WTC11 (cell line): ENCODE results near the gene KDELR3. TPM values are rescaled to one million over a fixed set of nuclear protein-coding genes. Genes with fewer than 3 reads are reported as not detected.

Source experiments
- ATAC-seq: fragments of 200-7000 bp; cut with Tn5 transposase; 2 replicates; pipeline ENCODE4 v1.10.0; 2021; ENCODE audit warnings: mild to moderate bottlenecking, moderate library complexity
- CTCF ChIA-PET: fragments of 300-600 bp; sonication (Branson Sonifier 250); formaldehyde crosslinking; loops from one replicate; lab custom pipeline; 2021; ENCODE audit warnings: antibody characterized with exemption; lab: Charles Lee
- POLR2A ChIA-PET: fragments of 350-600 bp; sonication (Branson Sonifier 250); formaldehyde crosslinking; loops from one replicate; lab custom pipeline; 2021; ENCODE audit warnings: antibody characterized with exemption; lab: Charles Lee
- DNase-seq: peaks from one replicate; pipeline ENCODE4 v3.0.0; 2021; ENCODE audit warnings: low spot score
- H3K27ac Mint-ChIP-seq: 2 replicates; pipeline ENCODE4 v1.8.0; 2021; ENCODE audit warnings: mixed read lengths
- H3K27me3 Mint-ChIP-seq: 2 replicates; pipeline ENCODE4 v1.8.0; 2021; ENCODE audit warnings: low read depth, mild to moderate bottlenecking, moderate library complexity, mixed read lengths
- H3K36me3 Mint-ChIP-seq: 2 replicates; pipeline ENCODE4 v1.8.0; 2021; ENCODE audit warnings: mixed read lengths
- H3K4me1 Mint-ChIP-seq: 2 replicates; pipeline ENCODE4 v1.8.0; 2022; ENCODE audit warnings: mixed read lengths
- H3K4me3 Mint-ChIP-seq: 2 replicates; pipeline ENCODE4 v1.8.0; 2021; ENCODE audit warnings: mild to moderate bottlenecking, moderate library complexity, mixed read lengths
- H3K9me3 Mint-ChIP-seq: 2 replicates; pipeline ENCODE4 v1.8.0; 2021; ENCODE audit warnings: mixed read lengths
- CREM ChIP-seq: sonication (generic); formaldehyde crosslinking; IDR thresholded peaks from 2 replicates; pipeline ENCODE4 v1.8.1; 2022; ENCODE audit warnings: mild to moderate bottlenecking, missing genetic modification reagents, moderate library complexity
- FOXJ3 ChIP-seq: sonication (generic); formaldehyde crosslinking; IDR thresholded peaks from 2 replicates; pipeline ENCODE4 v1.9.0; 2021; ENCODE audit warnings: missing genetic modification reagents, mild to moderate bottlenecking, borderline replicate concordance
- FOXP1 ChIP-seq: sonication (generic); formaldehyde crosslinking; IDR thresholded peaks from 2 replicates; pipeline ENCODE4 v1.8.0; 2022; ENCODE audit warnings: missing genetic modification reagents, mild to moderate bottlenecking, moderate library complexity, borderline replicate concordance
- JAZF1 ChIP-seq: fragments of 250-450 bp; sonication (Bioruptor Pico); IDR thresholded peaks from 2 replicates; pipeline ENCODE4 v1.9.0; 2021; ENCODE audit warnings: moderate library complexity, mild to moderate bottlenecking, inconsistent platforms
- NR3C1 ChIP-seq: sonication (generic); formaldehyde crosslinking; conservative IDR thresholded peaks from 2 replicates; pipeline ENCODE4 v1.8.1; 2023; ENCODE audit warnings: low read depth, mild to moderate bottlenecking, missing genetic modification reagents
- OVOL2 ChIP-seq: fragments of 250-450 bp; sonication (Bioruptor Pico); IDR thresholded peaks from 2 replicates; pipeline ENCODE4 v1.9.0; 2021; ENCODE audit warnings: mild to moderate bottlenecking, borderline replicate concordance
- PRRX2 ChIP-seq: fragments of 250-450 bp; sonication (Bioruptor Pico); IDR thresholded peaks from 2 replicates; pipeline ENCODE4 v1.8.0; 2021; ENCODE audit warnings: mild to moderate bottlenecking
- TCF7 ChIP-seq: sonication (generic); formaldehyde crosslinking; IDR thresholded peaks from 2 replicates; pipeline ENCODE4 v1.8.0; 2022; ENCODE audit warnings: mild to moderate bottlenecking, low read depth, missing genetic modification reagents, moderate library complexity
- TEAD1 ChIP-seq: sonication (generic); formaldehyde crosslinking; IDR thresholded peaks from 2 replicates; pipeline ENCODE4 v1.8.0; 2022; ENCODE audit warnings: mild to moderate bottlenecking, missing genetic modification reagents
- TP53 ChIP-seq: sonication (generic); formaldehyde crosslinking; IDR thresholded peaks from 2 replicates; pipeline ENCODE4 v1.8.1; 2023; ENCODE audit warnings: mild to moderate bottlenecking, missing genetic modification reagents
- ZNF138 ChIP-seq: sonication (generic); formaldehyde crosslinking; conservative IDR thresholded peaks from 2 replicates; pipeline ENCODE4 v1.8.1; 2022; ENCODE audit warnings: mild to moderate bottlenecking, moderate library complexity, missing genetic modification reagents
- ZNF219 ChIP-seq: sonication (generic); formaldehyde crosslinking; IDR thresholded peaks from 2 replicates; pipeline ENCODE4 v1.8.0; 2023; ENCODE audit warnings: missing genetic modification reagents, mild to moderate bottlenecking, borderline replicate concordance
- total RNA-seq: library from RNA; stranded (reverse); gene quantifications from 3 replicates; pipeline ENCODE4 v1.2.3, GENCODE V29; 2021
- TF ChIP-seq, protein P1 (sequence below): sonication (generic); formaldehyde crosslinking; IDR thresholded peaks from 2 replicates; pipeline ENCODE4 v1.8.1; 2023; ENCODE audit warnings: mild to moderate bottlenecking, missing genetic modification reagents
- TF ChIP-seq, protein P2 (sequence below): fragments of 250-450 bp; sonication (Bioruptor Pico); IDR thresholded peaks from 2 replicates; pipeline ENCODE4 v2.1.2; 2022; ENCODE audit warnings: mild to moderate bottlenecking, moderate library complexity
- TF ChIP-seq, protein P3 (sequence below): sonication (generic); formaldehyde crosslinking; IDR thresholded peaks from 2 replicates; pipeline ENCODE4 v1.8.0; 2023; ENCODE audit warnings: missing genetic modification reagents, mild to moderate bottlenecking, borderline replicate concordance
- TF ChIP-seq, protein P4 (sequence below): fragments of 250-450 bp; sonication (Bioruptor Pico); IDR thresholded peaks from 2 replicates; pipeline ENCODE4 v1.9.0; 2021; ENCODE audit warnings: mild to moderate bottlenecking, borderline replicate concordance
- TF ChIP-seq, protein P5 (sequence below): fragments of 250-450 bp; sonication (Bioruptor Pico); IDR thresholded peaks from 2 replicates; pipeline ENCODE4 v1.9.0; 2021; ENCODE audit warnings: mild to moderate bottlenecking
- TF ChIP-seq, protein P6 (sequence below): sonication (generic); formaldehyde crosslinking; IDR thresholded peaks from 2 replicates; pipeline ENCODE4 v1.8.1; 2023; ENCODE audit warnings: mild to moderate bottlenecking, moderate library complexity, missing genetic modification reagents

The KDELR3 gene
- total RNA-seq, 1 experiment from 2014 or later = 5.7 TPM

DNA sequence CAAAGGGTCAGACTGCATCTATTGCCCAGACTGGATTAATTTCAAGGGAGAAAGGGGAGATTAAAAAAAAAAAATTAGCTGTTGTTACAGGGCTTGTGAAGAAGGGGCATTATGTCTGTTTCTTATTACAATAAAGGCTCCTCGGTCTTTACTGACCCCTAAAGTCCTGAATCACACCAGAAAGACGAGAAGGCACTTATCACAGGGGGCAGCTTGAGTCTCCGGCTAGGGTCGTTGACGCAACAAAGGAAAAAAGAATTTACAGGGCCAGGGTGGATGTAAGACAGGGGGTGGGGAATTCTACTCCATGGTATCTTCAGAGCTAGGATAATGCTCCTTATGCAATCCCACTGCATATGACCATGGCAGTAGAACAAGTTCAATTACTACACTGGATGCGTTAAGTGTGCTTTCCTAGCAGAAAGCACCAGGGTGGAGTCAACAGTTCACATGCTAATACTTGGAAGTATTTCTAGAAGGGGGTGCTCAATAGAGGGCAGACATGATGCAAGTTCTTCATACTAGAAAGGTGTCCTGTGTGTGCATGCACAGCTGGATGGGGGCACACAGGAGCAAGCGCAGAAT, 21.8 kb downstream of the KDELR3 start:
- Mint-ChIP-seq H3K4me1 (peaks cover 38% of the 10 kb centered on the region), H3K27ac (peak overlapping the region; percentile 91), H3K36me3 (peaks cover 91% of the 10 kb centered on the region), H3K27me3 (no peaks in the 10 kb centered on the region), H3K9me3 (no peaks in the 10 kb centered on the region), H3K4me3 (no peak overlapping the region)
- no peak for TF ChIP-seq TP53 (CRISPR knock-in tag)
- no peak for TF ChIP-seq JAZF1 (CRISPR knock-in tag)
- TF ChIP-seq TCF7 (CRISPR knock-in tag) = no peak
- no peak for TF ChIP-seq NR3C1 (CRISPR knock-in tag)
- TF ChIP-seq PRRX2 (CRISPR knock-in tag) = no peak
- TF ChIP-seq, protein P1, sequence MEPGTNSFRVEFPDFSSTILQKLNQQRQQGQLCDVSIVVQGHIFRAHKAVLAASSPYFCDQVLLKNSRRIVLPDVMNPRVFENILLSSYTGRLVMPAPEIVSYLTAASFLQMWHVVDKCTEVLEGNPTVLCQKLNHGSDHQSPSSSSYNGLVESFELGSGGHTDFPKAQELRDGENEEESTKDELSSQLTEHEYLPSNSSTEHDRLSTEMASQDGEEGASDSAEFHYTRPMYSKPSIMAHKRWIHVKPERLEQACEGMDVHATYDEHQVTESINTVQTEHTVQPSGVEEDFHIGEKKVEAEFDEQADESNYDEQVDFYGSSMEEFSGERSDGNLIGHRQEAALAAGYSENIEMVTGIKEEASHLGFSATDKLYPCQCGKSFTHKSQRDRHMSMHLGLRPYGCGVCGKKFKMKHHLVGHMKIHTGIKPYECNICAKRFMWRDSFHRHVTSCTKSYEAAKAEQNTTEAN (CRISPR knock-in tag) = no peak
- TF ChIP-seq, protein P2, sequence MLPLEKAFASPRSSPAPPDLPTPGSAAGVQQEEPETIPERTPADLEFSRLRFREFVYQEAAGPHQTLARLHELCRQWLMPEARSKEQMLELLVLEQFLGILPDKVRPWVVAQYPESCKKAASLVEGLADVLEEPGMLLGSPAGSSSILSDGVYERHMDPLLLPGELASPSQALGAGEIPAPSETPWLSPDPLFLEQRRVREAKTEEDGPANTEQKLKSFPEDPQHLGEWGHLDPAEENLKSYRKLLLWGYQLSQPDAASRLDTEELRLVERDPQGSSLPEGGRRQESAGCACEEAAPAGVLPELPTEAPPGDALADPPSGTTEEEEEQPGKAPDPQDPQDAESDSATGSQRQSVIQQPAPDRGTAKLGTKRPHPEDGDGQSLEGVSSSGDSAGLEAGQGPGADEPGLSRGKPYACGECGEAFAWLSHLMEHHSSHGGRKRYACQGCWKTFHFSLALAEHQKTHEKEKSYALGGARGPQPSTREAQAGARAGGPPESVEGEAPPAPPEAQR (CRISPR knock-in tag) = no peak
- POLR2A ChIA-PET = interaction anchor here (0.6 to 1.2 kb wide), 2 partner anchors 9 to 11 kb away, joined by 3 to 6 read pairs; no protein-coding TSS in a partner anchor
- ATAC-seq = peak; percentile 36
- no peak for DNase-seq
- CTCF ChIA-PET = no interaction called here

DNA sequence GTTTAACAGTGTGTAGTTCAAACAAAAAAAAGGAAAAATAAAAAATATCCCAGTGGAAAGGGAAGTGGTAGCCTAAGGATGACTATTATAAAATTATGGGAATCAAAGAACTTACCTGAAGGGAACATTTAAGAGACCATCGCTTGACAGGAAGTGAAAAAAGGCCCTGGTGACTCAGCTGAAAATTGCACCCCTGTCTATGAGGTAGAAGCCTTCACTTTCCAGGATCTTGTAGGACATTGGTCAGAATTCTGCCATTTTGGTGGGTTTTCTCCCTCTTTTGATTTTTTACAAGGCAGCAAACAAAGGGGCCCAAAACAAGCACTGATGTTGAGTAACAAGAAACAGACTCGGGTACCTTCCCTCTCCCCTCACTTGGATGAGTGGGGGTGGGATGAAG, 22.6 kb downstream of the KDELR3 start:
- no peak for ATAC-seq
- POLR2A ChIA-PET = interaction anchor here (1.2 kb wide), 1 partner anchor 9 kb away, joined by 6 read pairs; no protein-coding TSS in a partner anchor

DNA sequence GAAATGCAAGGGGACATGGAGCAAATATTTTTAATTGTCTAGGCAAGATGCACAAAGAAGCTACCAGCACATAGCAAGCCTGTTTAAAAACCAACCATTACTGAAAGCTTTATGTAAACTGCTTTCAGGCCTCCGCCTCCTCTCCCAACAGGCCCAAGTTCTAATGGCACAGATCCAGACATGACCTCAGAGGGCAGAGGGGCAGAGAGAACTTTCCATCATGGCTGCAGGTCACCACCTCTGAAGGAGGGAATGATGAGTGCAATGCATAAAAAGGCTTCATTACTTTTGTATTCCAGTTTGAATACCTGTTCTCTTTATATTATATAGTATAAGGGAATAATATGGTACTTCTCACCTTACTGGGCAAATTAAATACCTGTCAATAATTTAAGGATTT, 23.0 kb downstream of the KDELR3 start:
- CTCF ChIA-PET = no interaction called here
- no peak overlapping the region for H3K4me3 Mint-ChIP-seq
- H3K4me1 Mint-ChIP-seq = peaks cover 40% of the 10 kb centered on the region
- POLR2A ChIA-PET = no interaction called here
- H3K27ac Mint-ChIP-seq = peak overlapping the region; percentile 91
- DNase-seq (no peak), ATAC-seq (no peak)
- no peaks in the 10 kb centered on the region for H3K27me3 Mint-ChIP-seq
- H3K9me3 Mint-ChIP-seq = no peaks in the 10 kb centered on the region
- peaks cover 93% of the 10 kb centered on the region for H3K36me3 Mint-ChIP-seq
- TF ChIP-seq OVOL2 (CRISPR knock-in tag) (no peak), ZNF219 (CRISPR knock-in tag) (no peak), CREM (CRISPR knock-in tag) (no peak), FOXP1 (CRISPR knock-in tag) (no peak), FOXJ3 (CRISPR knock-in tag) (no peak), ZNF138 (CRISPR knock-in tag) (no peak)
- TF ChIP-seq, protein P3, sequence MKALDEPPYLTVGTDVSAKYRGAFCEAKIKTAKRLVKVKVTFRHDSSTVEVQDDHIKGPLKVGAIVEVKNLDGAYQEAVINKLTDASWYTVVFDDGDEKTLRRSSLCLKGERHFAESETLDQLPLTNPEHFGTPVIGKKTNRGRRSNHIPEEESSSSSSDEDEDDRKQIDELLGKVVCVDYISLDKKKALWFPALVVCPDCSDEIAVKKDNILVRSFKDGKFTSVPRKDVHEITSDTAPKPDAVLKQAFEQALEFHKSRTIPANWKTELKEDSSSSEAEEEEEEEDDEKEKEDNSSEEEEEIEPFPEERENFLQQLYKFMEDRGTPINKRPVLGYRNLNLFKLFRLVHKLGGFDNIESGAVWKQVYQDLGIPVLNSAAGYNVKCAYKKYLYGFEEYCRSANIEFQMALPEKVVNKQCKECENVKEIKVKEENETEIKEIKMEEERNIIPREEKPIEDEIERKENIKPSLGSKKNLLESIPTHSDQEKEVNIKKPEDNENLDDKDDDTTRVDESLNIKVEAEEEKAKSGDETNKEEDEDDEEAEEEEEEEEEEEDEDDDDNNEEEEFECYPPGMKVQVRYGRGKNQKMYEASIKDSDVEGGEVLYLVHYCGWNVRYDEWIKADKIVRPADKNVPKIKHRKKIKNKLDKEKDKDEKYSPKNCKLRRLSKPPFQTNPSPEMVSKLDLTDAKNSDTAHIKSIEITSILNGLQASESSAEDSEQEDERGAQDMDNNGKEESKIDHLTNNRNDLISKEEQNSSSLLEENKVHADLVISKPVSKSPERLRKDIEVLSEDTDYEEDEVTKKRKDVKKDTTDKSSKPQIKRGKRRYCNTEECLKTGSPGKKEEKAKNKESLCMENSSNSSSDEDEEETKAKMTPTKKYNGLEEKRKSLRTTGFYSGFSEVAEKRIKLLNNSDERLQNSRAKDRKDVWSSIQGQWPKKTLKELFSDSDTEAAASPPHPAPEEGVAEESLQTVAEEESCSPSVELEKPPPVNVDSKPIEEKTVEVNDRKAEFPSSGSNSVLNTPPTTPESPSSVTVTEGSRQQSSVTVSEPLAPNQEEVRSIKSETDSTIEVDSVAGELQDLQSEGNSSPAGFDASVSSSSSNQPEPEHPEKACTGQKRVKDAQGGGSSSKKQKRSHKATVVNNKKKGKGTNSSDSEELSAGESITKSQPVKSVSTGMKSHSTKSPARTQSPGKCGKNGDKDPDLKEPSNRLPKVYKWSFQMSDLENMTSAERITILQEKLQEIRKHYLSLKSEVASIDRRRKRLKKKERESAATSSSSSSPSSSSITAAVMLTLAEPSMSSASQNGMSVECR = no peak
- TF ChIP-seq, protein P4, sequence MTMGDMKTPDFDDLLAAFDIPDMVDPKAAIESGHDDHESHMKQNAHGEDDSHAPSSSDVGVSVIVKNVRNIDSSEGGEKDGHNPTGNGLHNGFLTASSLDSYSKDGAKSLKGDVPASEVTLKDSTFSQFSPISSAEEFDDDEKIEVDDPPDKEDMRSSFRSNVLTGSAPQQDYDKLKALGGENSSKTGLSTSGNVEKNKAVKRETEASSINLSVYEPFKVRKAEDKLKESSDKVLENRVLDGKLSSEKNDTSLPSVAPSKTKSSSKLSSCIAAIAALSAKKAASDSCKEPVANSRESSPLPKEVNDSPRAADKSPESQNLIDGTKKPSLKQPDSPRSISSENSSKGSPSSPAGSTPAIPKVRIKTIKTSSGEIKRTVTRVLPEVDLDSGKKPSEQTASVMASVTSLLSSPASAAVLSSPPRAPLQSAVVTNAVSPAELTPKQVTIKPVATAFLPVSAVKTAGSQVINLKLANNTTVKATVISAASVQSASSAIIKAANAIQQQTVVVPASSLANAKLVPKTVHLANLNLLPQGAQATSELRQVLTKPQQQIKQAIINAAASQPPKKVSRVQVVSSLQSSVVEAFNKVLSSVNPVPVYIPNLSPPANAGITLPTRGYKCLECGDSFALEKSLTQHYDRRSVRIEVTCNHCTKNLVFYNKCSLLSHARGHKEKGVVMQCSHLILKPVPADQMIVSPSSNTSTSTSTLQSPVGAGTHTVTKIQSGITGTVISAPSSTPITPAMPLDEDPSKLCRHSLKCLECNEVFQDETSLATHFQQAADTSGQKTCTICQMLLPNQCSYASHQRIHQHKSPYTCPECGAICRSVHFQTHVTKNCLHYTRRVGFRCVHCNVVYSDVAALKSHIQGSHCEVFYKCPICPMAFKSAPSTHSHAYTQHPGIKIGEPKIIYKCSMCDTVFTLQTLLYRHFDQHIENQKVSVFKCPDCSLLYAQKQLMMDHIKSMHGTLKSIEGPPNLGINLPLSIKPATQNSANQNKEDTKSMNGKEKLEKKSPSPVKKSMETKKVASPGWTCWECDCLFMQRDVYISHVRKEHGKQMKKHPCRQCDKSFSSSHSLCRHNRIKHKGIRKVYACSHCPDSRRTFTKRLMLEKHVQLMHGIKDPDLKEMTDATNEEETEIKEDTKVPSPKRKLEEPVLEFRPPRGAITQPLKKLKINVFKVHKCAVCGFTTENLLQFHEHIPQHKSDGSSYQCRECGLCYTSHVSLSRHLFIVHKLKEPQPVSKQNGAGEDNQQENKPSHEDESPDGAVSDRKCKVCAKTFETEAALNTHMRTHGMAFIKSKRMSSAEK = no peak

More for the DNA sequence above, 22.6 kb downstream of the KDELR3 start:
- Mint-ChIP-seq H3K4me3 (no peak overlapping the region), H3K36me3 (peaks cover 93% of the 10 kb centered on the region), H3K4me1 (peaks cover 40% of the 10 kb centered on the region), H3K27me3 (no peaks in the 10 kb centered on the region), H3K27ac (peak overlapping the region; percentile 91)
- no peak for DNase-seq
- CTCF ChIA-PET = no interaction called here
- TF ChIP-seq, protein P5, sequence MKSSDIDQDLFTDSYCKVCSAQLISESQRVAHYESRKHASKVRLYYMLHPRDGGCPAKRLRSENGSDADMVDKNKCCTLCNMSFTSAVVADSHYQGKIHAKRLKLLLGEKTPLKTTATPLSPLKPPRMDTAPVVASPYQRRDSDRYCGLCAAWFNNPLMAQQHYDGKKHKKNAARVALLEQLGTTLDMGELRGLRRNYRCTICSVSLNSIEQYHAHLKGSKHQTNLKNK (CRISPR knock-in tag) = no peak
- TF ChIP-seq, protein P6, sequence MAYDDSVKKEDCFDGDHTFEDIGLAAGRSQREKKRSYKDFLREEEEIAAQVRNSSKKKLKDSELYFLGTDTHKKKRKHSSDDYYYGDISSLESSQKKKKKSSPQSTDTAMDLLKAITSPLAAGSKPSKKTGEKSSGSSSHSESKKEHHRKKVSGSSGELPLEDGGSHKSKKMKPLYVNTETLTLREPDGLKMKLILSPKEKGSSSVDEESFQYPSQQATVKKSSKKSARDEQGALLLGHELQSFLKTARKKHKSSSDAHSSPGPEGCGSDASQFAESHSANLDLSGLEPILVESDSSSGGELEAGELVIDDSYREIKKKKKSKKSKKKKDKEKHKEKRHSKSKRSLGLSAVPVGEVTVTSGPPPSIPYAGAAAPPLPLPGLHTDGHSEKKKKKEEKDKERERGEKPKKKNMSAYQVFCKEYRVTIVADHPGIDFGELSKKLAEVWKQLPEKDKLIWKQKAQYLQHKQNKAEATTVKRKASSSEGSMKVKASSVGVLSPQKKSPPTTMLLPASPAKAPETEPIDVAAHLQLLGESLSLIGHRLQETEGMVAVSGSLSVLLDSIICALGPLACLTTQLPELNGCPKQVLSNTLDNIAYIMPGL (CRISPR knock-in tag) = no peak
- TF ChIP-seq TEAD1 = no peak
- TF ChIP-seq, all 79 proteins: peak for 0
- H3K9me3 Mint-ChIP-seq = no peaks in the 10 kb centered on the region
